ENCODE data around the gene PHLDB2. TPM values are rescaled to one million over a fixed set of nuclear protein-coding genes. Genes with fewer than 3 reads are reported as not detected.
A peak's percentile ranks its signal among the peaks of the same experiment; 100 is the strongest.

The PHLDB2 gene
- 0.90 TPM for polyA plus RNA-seq (2012; ENCODE audit: insufficient read length, low read depth)

DNA sequence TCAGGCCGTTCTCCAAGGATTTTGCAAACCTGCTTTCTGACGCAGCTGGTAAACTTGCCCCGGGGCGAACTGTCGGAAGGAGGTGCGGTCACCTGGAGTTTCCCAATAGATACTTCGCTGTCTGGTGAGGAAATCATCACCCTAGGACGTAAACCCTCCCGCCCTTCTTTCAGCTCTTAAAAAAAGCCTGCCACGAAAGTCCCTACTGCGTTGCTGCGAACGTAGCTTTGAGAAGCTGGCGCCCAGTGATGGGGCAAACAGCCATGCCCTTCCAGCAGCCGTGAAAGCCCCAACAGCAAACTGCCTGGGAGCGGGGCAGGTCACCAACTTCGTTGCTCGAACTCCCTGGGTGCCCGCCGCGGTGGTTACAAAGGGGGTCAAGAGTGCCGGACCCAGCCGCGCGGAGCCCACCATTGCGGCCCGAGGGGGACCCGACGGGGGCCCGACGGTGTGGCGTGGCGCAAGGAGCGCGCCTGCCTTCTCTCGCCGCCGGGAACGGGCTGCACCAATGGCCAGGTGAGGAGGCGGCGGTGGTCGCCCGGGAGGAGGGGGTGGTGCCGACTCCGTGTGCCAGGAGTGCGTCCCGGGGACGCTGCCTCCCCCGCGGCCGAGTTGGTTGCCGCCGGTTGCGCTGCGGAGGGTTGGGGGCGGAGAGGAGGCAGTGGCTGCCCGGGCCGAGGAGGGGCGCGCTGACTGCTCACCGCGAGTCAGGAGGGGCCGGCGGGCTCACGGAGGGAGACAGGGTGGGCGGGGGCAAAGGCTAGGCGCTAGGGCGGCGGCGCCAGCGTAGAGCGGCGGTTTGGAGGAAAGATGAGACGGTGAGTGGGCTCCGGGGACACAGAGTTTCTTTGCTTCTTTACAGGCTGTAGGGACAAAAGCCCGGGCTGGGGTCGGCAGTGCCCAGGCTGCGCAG, at the start of gene PHLDB2:
Gene PHLDB2 (plus strand): TSS at position 205 of the 913 bp plus-strand sequence. CDS start 24,813 bp downstream, outside the sequence.
- TF ChIP-seq FOXP2 (optimal IDR thresholded peaks at IDR 0.05; ENCODE audit: borderline replicate concordance, extremely low read depth, extremely low read length, insufficient read depth) = peak; percentile 33
- no peak for TF ChIP-seq POLR2AphosphoS5 (IDR thresholded peaks at IDR 0.05; ENCODE audit: low read depth, low read length)

DNA sequence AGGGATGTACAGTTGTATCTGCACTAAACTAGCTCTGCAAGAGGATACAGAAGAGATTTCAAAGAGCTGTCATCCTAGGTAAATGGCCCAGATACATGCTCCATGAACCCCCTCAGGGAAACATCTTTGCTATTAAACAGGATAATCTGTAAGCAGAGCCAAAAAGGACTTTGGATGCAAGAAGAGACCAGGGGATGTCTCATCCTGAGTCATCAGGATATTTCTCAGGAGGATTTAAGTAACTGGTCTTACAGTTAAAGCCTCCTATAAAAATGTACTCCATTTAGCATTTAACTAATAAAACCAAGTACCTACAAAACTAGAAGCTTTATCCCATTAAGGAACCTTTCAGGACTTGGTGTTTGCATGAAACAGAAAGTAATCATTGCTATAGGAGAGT, 48.2 kb upstream of the PHLDB2 start:
- no peak for TF ChIP-seq TAF1 (IDR thresholded peaks at IDR 0.05; ENCODE audit: borderline replicate concordance, insufficient read depth, low read length)
- TF ChIP-seq, protein P1, sequence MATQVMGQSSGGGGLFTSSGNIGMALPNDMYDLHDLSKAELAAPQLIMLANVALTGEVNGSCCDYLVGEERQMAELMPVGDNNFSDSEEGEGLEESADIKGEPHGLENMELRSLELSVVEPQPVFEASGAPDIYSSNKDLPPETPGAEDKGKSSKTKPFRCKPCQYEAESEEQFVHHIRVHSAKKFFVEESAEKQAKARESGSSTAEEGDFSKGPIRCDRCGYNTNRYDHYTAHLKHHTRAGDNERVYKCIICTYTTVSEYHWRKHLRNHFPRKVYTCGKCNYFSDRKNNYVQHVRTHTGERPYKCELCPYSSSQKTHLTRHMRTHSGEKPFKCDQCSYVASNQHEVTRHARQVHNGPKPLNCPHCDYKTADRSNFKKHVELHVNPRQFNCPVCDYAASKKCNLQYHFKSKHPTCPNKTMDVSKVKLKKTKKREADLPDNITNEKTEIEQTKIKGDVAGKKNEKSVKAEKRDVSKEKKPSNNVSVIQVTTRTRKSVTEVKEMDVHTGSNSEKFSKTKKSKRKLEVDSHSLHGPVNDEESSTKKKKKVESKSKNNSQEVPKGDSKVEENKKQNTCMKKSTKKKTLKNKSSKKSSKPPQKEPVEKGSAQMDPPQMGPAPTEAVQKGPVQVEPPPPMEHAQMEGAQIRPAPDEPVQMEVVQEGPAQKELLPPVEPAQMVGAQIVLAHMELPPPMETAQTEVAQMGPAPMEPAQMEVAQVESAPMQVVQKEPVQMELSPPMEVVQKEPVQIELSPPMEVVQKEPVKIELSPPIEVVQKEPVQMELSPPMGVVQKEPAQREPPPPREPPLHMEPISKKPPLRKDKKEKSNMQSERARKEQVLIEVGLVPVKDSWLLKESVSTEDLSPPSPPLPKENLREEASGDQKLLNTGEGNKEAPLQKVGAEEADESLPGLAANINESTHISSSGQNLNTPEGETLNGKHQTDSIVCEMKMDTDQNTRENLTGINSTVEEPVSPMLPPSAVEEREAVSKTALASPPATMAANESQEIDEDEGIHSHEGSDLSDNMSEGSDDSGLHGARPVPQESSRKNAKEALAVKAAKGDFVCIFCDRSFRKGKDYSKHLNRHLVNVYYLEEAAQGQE (IDR thresholded peaks at IDR 0.05; ENCODE audit: insufficient read depth in 1 of 2, low read depth in 2 of 2, low read length in 2 of 2) = no peak
- TF ChIP-seq SIN3A (IDR thresholded peaks at IDR 0.05; ENCODE audit: borderline replicate concordance, insufficient read depth, low read length) = no peak
- TF ChIP-seq POLR2AphosphoS5 (IDR thresholded peaks at IDR 0.05; ENCODE audit: low read depth, low read length) = no peak
- TF ChIP-seq FOXP2 (optimal IDR thresholded peaks at IDR 0.05; ENCODE audit: borderline replicate concordance, extremely low read depth, extremely low read length, insufficient read depth) = no peak

DNA sequence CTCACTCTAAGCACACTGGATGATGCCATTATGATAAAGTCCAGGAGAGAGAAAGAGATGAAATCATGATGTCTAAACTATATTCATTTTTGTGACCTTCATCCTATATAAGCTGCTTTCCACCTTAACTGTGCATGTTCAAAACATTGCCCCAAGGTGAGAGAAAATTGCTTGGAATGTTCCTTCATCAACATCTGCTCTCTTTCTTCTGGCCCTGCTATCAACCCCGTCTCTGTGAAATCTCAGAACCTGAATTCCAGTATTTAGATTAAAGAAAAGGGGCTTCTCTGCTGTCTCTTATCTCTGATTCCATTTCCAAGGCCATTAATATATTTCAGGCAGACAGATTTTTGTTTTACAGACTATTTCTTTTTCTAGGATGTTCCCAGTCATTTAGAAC, 47.3 kb upstream of the PHLDB2 start:
- TF ChIP-seq POLR2AphosphoS5 (IDR thresholded peaks at IDR 0.05; ENCODE audit: low read depth, low read length) = no peak
- no peak for TF ChIP-seq TAF1 (IDR thresholded peaks at IDR 0.05; ENCODE audit: borderline replicate concordance, insufficient read depth, low read length)
- no peak for TF ChIP-seq SIN3A (IDR thresholded peaks at IDR 0.05; ENCODE audit: borderline replicate concordance, insufficient read depth, low read length)
- TF ChIP-seq, protein P1 (IDR thresholded peaks at IDR 0.05; ENCODE audit: insufficient read depth in 1 of 2, low read depth in 2 of 2, low read length in 2 of 2) = no peak

DNA sequence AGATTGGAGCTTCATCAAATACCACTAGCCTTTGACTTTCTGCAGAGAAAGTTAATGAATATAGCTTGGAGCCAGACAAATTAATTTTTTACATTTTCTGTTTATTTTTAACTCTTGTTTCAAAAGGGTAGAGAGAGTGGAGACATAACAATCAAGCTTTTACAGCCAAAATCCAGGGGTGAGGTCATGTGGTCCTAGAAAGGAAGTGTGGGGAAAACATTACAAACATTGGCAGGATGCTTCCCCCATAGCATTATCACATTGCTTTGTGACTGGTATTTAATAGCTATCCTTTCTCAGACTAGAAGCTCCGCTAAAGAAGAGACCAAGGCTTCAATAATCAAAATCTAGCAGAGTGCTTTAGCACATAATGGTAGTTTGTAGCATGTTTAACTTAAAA, 46.4 kb upstream of the PHLDB2 start:
- TF ChIP-seq FOXP2 (optimal IDR thresholded peaks at IDR 0.05; ENCODE audit: borderline replicate concordance, extremely low read depth, extremely low read length, insufficient read depth) (no peak), TAF1 (IDR thresholded peaks at IDR 0.05; ENCODE audit: borderline replicate concordance, insufficient read depth, low read length) (no peak), SIN3A (IDR thresholded peaks at IDR 0.05; ENCODE audit: borderline replicate concordance, insufficient read depth, low read length) (no peak), POLR2AphosphoS5 (IDR thresholded peaks at IDR 0.05; ENCODE audit: low read depth, low read length) (no peak)
- TF ChIP-seq, protein P1 (IDR thresholded peaks at IDR 0.05; ENCODE audit: insufficient read depth in 1 of 2, low read depth in 2 of 2, low read length in 2 of 2) = no peak

DNA sequence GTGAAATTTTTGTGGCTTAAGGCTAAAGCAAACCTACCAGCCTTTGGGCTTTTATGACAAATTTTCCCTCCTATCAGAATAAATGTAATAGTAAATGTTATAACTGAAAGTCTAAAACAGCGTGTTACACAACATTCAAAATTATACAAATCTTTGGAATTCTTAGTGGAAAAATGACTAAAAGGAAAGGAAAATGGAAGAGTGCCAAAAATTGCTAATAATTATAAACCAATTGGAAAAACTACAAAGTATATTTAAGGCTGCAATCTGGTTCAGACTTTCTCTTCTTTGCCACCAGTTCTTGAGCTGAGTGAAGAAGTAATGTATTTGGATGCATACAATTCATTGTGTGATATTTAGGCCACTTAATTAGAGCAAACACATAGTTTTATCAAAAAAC, 45.6 kb upstream of the PHLDB2 start:
- TF ChIP-seq, protein P1 (IDR thresholded peaks at IDR 0.05; ENCODE audit: insufficient read depth in 1 of 2, low read depth in 2 of 2, low read length in 2 of 2) = no peak
- TF ChIP-seq TAF1 (IDR thresholded peaks at IDR 0.05; ENCODE audit: borderline replicate concordance, insufficient read depth, low read length) (no peak), FOXP2 (optimal IDR thresholded peaks at IDR 0.05; ENCODE audit: borderline replicate concordance, extremely low read depth, extremely low read length, insufficient read depth) (no peak), POLR2AphosphoS5 (IDR thresholded peaks at IDR 0.05; ENCODE audit: low read depth, low read length) (no peak), SIN3A (IDR thresholded peaks at IDR 0.05; ENCODE audit: borderline replicate concordance, insufficient read depth, low read length) (no peak)
